Tibial artery (tissue), 4 donors: Measurements from ENCODE around the gene DIO2.

ENCODE experiments used
- DNase-seq, 2 donors: peaks; one replicate each; pipeline ENCODE4 v3.0.0-alpha.2; 2019
- H3K27ac ChIP-seq, 2 donors: fragments of 200-600 bp; sonication (generic) in 1 of 2; 1 replicate in 1 of 2; 2 replicates in 1 of 2; pipeline ENCODE4 v1.5.1; 2018 to 2019; ENCODE audit warnings: mild to moderate bottlenecking in 1 of 2
- H3K27me3 ChIP-seq, 2 donors: fragments of 200-600 bp; sonication (generic) in 1 of 2; one replicate each; pipeline versions ENCODE4 v1.5.1 to v1.6.0; 2016 to 2019
- H3K36me3 ChIP-seq, 3 donors: fragments of 200-600 bp; sonication (generic) in 2 of 3; one replicate each; pipeline ENCODE4 v1.5.1; 2016 to 2019; ENCODE audit warnings: mild to moderate bottlenecking in 2 of 3
- H3K4me1 ChIP-seq, 4 donors: fragments of 200-600 bp; sonication (generic) in 2 of 4; 1 replicate in 3 of 4; 2 replicates in 1 of 4; pipeline ENCODE4 v1.5.1; 2016 to 2019
- H3K4me3 ChIP-seq, 2 donors: fragments of 200-600 bp; sonication (generic) in 1 of 2; 1 replicate in 1 of 2; 2 replicates in 1 of 2; pipeline ENCODE4 v1.5.1; 2018 to 2019; ENCODE audit warnings: mild to moderate bottlenecking in 2 of 2
- H3K9me3 ChIP-seq, 3 donors: fragments of 200-600 bp; sonication (generic) in 1 of 3; one replicate each; pipeline ENCODE4 v1.5.1; 2016 to 2019
- intact Hi-C: fragments of 100-400 bp; cut with DNase I; formaldehyde crosslinking; loops from one replicate; pipeline ENCODE4 v1.15.0; 2023; ENCODE audit warnings: low total_unique reads
- TF ChIP-seq, protein P1 (sequence below), 2 experiments: fragments of 200-600 bp in 1 of 2; fragments of 450-650 bp in 1 of 2; IDR thresholded peaks; one replicate each; pipeline ENCODE4 v1.5.1; 2017 to 2019; ENCODE audit warnings: antibody characterized with exemption in 2 of 2, mild to moderate bottlenecking in 1 of 2, moderate library complexity in 1 of 2

DIO2 gene

DNA sequence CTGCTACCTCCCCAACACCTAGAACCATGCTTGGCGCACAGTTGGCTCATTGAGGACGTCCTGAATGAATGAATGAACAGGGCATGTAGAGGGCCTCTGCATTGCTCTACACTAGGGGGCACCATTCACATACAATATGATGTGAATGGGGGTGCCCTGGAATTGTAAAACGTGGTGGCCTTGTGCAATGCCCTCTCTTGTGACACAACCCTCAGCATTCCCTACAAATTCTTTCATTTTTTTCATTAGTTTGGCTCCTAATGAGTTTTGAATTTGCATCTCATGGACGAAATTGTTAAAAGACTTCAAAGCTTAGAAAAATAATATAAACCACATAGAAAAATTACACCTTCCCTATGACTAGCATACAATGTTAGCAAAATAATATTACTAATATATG is 2.3 kb upstream of the DIO2 start:
- no peaks in the 10 kb centered on the region for H3K9me3 ChIP-seq
- peaks cover 0 to 30% (median 3%) of the 10 kb centered on the region in 4 donors for H3K4me1 ChIP-seq
- no peaks in the 10 kb centered on the region for H3K36me3 ChIP-seq
- no peak overlapping the region for H3K27ac ChIP-seq
- TF ChIP-seq, protein P1, sequence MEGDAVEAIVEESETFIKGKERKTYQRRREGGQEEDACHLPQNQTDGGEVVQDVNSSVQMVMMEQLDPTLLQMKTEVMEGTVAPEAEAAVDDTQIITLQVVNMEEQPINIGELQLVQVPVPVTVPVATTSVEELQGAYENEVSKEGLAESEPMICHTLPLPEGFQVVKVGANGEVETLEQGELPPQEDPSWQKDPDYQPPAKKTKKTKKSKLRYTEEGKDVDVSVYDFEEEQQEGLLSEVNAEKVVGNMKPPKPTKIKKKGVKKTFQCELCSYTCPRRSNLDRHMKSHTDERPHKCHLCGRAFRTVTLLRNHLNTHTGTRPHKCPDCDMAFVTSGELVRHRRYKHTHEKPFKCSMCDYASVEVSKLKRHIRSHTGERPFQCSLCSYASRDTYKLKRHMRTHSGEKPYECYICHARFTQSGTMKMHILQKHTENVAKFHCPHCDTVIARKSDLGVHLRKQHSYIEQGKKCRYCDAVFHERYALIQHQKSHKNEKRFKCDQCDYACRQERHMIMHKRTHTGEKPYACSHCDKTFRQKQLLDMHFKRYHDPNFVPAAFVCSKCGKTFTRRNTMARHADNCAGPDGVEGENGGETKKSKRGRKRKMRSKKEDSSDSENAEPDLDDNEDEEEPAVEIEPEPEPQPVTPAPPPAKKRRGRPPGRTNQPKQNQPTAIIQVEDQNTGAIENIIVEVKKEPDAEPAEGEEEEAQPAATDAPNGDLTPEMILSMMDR (IDR thresholded peaks at IDR 0.05) = peak in 1 of 2 experiments; percentile 11
- intact Hi-C loops = no loop called here
- no peak overlapping the region for H3K4me3 ChIP-seq
- no peaks in the 10 kb centered on the region for H3K27me3 ChIP-seq
- peak in 1 of 2 donors; percentile 47 for DNase-seq

DNA sequence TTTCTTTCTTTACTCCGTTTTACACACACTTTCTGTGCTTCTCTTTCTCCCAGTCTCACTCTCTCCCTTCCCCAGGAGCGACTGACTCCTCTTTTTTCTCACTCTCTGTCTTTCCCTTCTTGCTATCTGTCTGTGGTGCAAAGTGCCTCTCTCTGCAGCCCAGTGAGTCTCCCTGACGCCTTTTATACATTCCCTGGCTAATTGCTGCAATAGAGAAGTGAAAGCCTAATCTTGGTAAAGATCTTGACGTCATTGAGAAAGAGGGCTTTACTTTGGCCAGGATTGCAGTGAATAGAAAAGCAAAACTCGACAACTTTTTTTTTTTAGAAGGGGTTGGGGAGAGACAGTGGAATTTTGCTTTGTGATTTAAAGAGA is 706 bp upstream of the DIO2 start:
- TF ChIP-seq, protein P1 (IDR thresholded peaks at IDR 0.05) = no peak
- Histone ChIP-seq H3K36me3 (no peaks in the 10 kb centered on the region), H3K9me3 (no peaks in the 10 kb centered on the region), H3K27ac (peak overlapping the region in 1 of 2 donors; percentile 28), H3K27me3 (no peaks in the 10 kb centered on the region), H3K4me3 (peak overlapping the region; percentile 26 to 39), H3K4me1 (peaks cover 0 to 30% (median 3%) of the 10 kb centered on the region in 4 donors)
- no peak for DNase-seq
- intact Hi-C loops = no loop called here

DNA sequence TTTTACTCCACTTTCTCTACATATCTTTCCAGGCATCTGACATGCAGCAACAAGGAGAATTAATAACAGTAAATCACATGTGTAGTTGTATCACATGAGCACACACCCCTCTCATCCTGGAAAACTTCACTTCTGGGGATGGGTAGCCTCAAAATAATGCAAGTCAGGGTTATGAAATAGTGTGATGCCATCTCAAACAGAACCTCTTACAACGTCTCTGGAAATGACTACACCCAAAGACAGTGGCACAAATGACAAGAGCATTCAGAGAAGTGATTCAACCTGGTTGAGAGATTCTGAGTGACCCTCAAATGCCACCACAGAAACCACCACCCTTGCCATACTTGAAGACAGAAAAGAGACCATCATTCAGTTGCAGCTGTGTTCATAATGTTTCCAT is 2.8 kb downstream of the DIO2 start:
- H3K27me3 ChIP-seq = no peaks in the 10 kb centered on the region
- no peaks in the 10 kb centered on the region for H3K9me3 ChIP-seq
- no peak overlapping the region for H3K4me3 ChIP-seq
- peaks cover 0 to 24% (median 3%) of the 10 kb centered on the region in 4 donors for H3K4me1 ChIP-seq
- DNase-seq = no peak
- H3K27ac ChIP-seq = no peak overlapping the region
- TF ChIP-seq, protein P1 (IDR thresholded peaks at IDR 0.05) = no peak
- intact Hi-C loops = no loop called here
- no peaks in the 10 kb centered on the region for H3K36me3 ChIP-seq

DNA sequence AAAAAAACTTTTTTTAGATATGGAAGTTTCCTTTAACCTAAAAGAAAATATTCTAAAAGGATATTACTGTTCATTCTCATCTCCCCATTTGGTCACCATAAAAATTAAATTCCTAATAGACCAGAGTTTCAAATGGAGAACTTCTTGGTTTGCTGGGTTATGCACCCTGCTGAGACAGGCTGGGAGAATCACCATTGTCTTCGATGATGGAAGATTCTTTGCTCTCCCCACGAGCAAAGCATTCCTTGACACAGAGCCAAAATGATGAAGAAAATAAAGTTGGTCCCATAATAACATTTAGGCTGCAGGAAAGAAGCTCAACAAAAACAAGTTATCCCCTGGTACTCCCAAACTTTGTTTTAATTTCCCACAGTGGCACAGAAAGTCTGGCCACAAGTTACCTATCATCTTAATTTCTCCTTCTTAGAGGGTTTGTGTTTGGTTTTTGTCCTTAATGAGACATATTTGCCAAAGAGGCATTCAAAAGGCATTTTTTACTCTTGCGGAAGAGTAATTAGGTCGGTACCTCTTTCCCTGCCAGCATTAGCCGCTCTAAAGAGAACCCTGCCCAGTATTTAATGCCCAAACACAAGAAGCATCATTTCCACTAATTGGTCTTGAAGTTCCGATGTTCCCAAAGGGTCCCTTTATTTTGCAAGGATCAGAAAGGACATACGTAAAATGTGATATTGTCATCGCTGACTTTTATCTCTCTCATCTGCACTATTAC is 4.8 kb downstream of the DIO2 start:
- Histone ChIP-seq H3K27ac (no peak overlapping the region), H3K27me3 (no peaks in the 10 kb centered on the region), H3K4me1 (peaks cover 0 to 20% (median 0%) of the 10 kb centered on the region in 4 donors), H3K36me3 (no peaks in the 10 kb centered on the region), H3K4me3 (no peak overlapping the region), H3K9me3 (no peaks in the 10 kb centered on the region)
- intact Hi-C loops = no loop called here
- DNase-seq = no peak
- TF ChIP-seq, protein P1 (IDR thresholded peaks at IDR 0.05) = no peak

DNA sequence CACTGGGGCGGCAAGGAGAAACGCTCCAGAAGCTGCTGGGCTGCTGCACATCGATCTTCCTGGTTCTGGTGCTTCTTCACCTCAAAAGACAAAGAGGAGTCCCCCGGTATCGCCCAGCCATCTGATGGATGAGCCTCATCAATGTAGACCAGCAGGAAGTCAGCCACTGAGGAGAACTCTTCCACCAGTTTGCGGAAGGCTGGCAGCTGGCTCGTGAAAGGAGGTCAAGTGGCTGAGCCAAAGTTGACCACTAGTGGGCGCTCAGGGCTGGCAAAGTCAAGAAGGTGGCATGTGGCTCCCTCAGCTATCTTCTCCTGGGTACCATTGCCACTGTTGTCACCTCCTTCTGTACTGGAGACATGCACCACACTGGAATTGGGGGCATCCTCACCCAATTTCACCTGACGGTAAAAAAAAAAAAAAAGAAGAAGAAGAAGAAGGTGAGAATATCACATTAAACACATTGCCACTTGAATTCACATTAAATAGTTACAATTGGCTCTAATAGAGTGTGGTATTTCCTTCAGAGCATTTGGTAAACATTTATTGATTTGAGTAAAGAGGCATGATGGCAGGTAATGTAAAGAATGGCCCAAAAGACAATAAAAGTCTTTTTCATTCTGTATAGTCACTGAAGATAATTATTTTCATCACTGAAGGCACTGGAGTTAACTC is 8.3 kb downstream of the DIO2 start:
- no peaks in the 10 kb centered on the region for H3K27me3 ChIP-seq
- TF ChIP-seq, protein P1 (IDR thresholded peaks at IDR 0.05) = no peak
- DNase-seq = no peak
- intact Hi-C loops = no loop called here
- H3K27ac ChIP-seq = no peak overlapping the region
- H3K4me3 ChIP-seq = no peak overlapping the region
- no peaks in the 10 kb centered on the region for H3K9me3 ChIP-seq
- no peaks in the 10 kb centered on the region for H3K36me3 ChIP-seq
- H3K4me1 ChIP-seq = no peaks in the 10 kb centered on the region
